Midbrain (tissue), 1 donor: ENCODE data around the gene ATP5F1C.
"Not testable (repeated sequence)": the region's sequence is repeated elsewhere in the genome, so short reads cannot be mapped to it uniquely, and the experiment has no call there.

Source experiments
- DNase-seq: peaks from one replicate; lab custom pipeline; 2025; lab: John Stamatoyannopoulos, UW

ATP5F1C gene

DNA sequence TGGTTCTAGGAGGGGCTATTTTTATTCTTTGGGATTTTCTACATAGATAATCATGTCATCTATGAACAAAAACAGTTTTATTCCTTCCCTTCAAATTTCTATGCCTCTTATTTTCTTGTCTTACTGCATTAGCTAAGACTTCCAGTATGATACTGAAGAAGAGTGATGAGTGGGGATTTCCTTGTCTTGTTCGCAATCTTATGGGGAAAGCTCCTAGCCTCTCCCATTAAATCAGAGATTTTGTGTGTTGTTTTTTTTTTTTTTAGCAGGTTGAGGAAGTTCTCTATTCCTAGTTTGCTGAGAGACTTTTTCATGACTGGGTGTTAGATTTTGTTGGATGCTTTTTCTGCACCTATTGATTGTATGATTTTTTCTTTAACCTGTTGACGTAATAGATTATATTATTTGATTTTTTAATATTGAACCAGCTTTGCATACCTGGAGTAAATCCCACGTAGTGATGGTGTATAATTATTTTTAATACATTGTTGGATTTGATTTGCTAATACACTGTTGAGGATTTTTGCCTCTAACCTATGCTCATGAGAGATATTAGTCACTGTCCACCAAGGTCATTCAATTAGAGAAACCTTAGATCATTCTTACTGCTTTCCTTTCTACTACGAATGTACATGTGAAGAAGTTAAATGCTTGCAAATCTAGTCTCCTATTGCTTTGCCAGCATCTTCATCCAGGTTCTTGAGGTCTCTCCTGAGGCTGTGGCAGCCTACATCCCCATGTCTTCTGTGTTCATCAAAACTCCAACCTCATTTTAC is 6.5 kb downstream of the ATP5F1C start:
- DNase-seq: no peak

DNA sequence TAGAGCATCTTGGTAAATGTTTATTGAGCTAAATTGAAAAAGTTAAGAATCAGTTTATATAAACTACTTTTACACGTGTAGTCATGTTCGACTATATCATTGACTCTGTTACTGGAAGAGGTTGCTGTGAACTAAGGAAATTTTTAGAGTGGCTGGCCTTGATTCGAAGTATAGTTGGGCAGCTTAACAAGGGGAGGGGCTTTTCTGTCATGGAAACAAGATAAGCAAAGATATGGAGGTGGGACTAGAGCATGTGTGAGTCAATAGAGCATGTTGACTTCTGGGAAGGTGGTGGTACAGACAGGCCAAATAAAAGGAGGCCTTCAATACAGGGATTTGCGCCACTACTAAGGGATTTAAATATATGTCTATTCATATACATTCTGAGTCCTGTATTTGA is 7.6 kb downstream of the ATP5F1C start:
- DNase-seq: no peak

DNA sequence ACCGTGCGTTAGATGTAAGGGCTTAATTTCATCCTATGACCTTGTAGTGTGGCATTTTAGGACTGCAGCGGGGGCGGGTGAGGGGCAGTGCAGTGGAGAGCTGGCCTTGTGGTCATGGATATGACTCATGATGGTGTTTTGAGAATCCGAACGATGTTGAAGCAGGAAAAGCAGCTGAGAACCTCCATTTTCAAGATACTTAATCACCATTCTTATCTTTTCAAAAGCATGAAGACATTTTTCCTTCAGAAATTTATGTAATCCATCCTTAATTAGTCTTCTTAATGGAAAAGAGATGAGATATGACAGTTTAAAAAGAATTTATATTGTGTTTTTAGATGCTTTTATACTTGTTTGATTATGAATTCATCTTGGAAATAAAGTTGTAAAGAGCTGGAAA is 9.6 kb downstream of the ATP5F1C start:
- no peak for DNase-seq

DNA sequence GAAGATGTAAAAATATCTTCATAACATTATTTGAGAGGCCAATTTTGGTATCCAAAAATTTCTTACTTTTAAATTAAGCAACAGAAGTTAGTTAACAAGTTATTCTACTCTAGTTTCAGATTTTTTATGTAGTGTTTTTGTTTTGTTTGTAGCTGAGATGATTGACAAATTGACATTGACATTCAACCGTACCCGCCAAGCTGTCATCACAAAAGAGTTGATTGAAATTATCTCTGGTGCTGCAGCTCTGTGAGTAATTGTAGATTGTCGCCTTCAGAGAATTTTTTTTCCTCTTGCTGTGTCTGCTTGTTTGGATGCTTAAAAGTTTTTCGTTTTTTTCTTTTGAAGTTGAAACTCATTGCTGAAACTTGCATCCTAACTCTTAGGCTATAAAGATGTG is 14.6 kb downstream of the ATP5F1C start:
- DNase-seq: no peak

DNA sequence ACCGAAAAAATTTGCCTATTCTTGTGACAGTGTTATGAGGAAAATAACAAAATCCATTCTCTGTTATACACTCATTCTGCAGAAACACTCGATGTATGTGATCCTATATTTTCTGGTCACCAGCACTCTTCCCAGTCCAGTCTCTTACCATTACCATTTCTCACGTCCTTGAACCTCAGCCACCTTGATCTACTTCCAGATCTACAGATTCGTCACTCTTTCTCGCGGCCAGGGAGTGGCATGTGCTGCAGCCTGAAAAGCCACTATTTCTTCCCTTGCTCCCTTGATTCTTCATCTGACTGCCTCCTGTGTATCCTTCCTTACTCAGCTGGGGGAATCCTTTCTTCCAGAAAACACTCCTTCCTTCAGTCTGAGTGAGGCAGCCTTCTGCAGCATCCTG is 16.2 kb downstream of the ATP5F1C start:
- no peak for DNase-seq

DNA sequence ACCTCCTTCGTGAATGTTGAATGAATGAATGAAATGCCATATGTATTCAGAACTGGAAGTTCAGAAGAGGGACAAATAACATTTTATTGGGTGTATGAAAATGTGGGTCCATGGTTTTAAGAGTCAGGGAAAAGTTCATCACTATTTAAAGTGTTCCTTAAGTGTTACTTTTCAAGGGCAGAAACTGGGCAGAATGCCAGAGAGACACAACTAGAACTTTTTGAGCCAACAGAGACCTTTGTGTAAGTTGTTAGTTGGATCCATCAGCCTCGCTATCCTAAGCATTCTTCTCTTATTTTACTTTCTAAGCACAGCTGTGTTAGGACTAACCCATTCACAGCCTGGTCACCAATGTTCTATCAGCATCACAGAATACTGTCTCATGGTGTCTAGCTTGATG is 16.8 kb downstream of the ATP5F1C start:
- DNase-seq: no peak

DNA sequence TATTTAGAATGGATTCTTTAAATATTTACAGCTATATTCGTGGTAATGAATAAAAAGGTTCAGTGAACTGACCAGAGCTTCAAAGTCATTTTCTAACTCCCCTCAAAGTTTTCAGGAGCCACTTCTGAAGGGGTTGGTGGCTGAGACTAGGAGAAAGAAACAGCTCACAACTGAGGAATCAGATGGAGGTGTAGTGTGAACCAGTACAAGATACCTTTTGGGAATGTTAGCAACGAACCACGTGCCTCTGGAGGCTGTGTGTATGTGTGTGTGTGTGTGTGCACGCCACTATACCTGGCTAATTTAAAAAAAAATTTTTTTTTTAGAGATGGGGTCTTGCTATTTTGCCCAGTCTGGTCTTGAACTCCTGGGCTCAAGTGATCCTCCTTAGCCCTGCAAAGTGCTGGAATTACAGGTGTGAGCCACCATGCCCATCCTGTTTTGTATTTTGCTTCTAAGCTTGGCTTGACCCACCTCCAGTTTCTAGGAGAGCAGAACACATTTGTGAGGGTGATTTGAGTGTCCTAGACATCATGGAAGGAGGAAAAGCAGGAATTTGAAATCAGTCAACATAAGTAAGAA is 20.8 kb downstream of the ATP5F1C start:
- DNase-seq: no peak

DNA sequence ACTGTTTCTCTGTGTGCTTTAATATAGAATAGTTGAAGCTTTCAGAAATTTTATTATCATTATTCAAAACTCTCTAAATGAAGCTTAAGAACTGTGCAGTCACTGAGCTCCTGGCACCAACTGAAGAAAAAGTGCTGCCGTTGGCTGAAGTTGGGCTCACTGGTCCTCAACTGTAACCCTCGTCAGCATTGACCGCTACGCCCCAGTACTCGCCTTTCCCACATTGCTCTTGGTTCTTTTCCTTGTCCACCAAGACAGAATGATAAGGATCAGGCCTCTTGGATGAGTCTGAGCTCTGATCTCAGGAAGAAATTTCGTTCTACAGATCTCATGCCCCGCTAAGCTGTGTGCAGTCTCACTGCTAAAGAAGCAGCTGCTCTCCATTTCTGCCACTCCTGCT is 22.5 kb downstream of the ATP5F1C start:
- DNase-seq: no peak

DNA sequence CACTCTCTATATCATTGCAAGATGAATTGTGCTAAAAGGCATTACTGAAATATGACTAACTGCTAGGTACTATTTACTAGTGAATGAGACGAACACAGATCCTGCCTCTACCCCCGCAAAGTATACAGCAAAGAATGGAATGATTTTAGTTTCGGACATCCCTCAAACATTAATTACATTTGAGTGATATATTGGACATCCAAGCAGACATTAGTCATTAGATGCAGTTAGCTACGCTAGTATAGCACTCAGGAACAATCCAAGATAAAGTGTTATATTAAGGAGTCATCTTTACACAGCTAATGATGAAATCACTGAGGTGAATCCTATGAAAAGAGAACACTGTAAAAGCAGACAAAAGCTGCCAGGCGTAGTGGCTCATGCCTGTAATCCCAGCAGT is 23.0 kb downstream of the ATP5F1C start:
- no peak for DNase-seq

DNA sequence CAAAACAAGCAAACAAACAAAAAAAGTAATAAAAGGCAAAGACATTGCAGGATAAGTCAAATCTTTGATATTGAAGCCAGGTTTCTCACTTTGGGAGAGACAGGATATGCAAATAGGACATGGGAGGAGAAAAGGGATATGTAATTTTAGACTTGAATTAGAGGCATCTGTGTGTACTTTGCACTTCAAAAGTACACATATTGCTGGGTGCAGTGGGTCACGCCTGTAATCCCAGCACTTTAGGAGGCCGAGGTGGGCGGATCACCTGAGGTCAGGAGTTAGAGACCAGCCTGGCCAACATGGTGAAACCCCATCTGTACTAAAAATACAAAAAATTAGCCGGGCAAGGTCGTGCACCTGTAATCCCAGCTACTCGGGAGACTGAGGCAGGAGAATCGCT is 23.8 kb downstream of the ATP5F1C start:
- not testable (repeated sequence) for DNase-seq

DNA sequence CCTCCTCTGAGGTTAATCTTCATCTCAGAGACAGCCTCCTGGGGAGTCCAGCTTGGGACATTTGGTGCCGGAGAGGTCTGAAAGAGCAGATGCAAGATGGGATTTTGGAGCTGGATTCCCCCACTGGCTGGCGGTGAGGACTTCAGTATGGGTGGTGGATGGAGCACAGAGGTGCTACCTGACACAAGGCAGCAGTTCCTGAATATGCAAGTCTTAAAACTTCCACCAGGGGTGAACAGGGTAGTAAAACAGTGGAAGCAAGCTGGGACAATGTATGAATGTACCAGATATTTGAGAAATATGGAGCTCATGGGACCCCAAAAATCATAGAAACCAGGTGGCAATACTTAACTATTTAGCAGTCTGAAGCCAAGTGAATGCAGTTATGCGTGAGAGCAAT is 25.5 kb downstream of the ATP5F1C start:
- DNase-seq: no peak

DNA sequence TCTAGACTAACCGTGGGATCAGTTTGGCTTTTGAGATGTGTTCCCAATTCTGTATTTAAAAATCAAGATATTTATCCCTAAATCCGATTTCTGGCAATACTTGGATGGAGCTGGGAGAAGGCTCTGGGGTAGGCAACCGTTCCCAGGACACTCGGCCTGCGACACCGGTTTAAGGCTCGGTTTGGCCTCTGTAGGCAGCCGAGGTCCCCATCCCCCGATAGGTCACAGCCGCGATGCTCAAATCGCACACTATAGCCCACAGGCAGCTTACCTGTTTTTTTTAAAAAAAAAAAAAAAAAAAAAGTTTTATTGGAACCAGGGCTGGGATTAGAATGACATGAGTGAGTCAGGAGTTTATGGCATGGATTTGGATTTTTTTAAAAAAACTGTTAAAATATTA is 29.6 kb downstream of the ATP5F1C start:
- no peak for DNase-seq

DNA sequence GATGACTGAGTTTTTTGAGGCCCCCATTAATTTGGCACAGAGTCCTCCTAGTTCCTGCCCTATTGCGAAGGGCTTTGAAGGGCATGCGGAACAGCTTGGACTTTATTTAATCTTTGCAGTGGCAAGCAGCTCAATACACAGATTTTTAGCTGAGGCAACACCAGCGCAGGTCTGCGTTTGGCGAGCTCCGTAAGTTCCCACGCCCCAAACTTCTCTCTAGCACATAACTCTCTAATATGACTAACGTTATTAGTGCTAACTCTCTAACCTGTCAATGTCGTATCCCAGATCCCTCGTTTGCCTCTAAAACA is 30.0 kb downstream of the ATP5F1C start:
- no peak for DNase-seq

DNA sequence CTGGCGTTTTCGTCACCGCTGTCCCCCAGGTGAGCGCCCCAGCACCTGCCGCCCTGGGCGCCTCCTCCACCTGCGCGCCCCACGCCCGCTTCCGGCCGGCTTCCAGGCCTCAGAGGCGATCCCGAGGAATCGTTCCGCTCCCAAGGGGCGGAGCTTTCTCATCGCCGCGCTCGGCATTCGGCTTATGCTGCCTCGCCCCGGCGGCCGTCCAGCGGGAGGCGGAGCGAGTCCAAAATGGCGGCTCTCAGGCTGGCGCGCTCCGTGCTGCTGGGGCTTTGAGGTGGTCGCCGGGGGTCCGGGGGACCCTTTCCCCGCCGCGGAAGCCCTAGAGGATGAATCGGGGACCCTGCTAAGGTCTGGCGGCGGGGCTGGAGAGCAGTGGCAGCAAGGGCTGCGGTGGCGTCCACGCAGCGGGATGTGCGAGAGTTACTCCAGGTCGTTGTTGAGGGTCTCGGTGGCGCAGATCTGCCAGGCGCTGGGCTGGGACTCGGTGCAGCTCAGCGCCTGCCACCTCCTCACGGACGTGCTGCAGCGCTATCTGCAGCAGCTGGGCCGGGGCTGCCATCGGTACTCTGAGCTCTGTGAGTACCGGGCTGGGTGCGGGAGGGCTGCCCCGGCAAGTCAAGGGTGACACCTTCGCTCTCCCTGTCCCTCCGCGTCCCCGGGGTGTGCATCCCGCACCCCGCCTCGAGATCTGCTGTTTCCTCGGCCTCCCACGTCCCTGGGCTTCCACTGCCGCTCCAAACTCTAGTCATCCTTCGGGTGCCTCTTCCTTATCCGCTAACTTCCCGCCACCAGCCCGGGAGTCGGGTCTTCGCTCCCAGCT is 30.5 kb downstream of the ATP5F1C start, which contains the start of gene TAF3:
Gene TAF3, plus strand, starts transcription at position 211 of the 826 bp plus-strand sequence. Its CDS starts 205 bp downstream, at position 416.
- DNase-seq: peak; percentile 94

DNA sequence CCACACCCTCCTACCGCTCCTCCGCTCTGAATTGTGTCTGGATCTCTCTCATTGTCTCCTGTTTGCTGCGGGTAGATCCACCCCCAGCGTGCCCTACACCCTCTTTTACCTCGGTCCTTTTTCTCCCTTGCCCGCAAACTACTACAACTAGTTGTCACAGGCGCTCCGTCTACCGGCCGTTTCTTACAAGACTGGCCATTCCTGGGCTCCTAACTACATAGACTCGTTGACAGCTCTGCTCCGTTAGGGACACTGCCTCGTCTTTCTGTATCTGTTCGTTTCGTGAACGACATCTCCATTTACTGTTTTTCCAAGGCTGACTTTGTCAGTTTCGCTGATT is 31.1 kb downstream of the ATP5F1C start:
- peak; percentile 53 for DNase-seq

DNA sequence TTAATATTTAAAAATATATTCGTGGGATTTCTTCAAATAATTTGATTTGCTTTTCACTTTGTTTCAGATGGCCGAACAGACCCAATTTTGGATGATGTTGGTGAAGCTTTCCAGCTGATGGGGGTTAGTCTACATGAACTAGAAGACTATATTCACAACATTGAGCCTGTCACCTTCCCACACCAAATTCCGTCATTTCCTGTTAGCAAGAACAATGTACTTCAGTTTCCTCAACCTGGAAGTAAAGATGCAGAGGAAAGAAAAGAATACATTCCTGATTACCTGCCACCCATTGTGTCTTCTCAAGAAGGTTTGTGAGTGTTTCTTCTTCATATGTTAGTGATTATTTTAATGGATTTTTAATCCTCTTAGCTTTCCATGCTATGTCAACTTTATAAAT is 36.3 kb downstream of the ATP5F1C start:
- no peak for DNase-seq

DNA sequence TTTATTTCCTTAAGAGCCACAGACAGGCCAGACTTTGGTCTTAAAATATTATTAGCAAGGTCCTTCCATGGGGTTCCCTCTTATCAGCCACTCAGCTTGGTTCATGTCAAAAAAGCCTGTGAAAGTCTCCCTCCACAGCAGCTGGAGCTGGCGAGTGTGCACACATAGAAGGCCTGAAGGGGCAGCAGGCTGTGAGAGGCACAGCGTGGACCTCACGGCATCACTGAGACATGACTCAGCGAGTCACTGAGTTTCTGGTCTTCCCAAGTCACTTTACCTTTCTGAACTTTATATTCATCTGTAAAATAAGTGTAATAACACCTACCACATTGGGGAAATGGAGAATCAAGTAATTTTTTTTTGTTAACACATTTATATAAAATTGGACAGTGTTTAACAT is 39.0 kb downstream of the ATP5F1C start:
- no peak for DNase-seq

DNA sequence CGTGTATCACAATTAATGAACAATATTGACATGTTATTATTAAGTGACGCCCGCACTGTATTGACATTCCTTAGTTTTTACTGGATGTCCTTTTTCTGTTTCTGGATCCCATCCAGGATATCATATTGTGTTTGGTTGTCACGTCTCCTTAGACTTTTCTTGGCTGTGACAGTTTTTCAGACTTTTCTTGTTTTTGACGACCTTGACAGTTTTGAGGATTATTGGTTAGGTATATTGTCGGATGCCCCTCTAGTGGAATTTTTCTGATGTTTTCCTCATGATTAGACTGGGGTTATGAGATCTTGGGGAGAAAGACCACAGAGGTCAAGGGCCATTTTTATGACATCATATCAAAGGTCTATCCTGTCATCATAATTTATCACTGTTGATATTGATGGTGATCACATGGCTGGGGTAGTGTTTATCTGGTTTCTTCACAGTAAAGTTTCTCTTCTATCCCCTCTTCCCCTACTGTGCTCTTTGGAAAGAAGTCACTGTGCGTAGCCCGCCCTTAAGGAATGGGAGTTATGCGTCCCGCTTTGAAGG is 41.4 kb downstream of the ATP5F1C start:
- no peak for DNase-seq

DNA sequence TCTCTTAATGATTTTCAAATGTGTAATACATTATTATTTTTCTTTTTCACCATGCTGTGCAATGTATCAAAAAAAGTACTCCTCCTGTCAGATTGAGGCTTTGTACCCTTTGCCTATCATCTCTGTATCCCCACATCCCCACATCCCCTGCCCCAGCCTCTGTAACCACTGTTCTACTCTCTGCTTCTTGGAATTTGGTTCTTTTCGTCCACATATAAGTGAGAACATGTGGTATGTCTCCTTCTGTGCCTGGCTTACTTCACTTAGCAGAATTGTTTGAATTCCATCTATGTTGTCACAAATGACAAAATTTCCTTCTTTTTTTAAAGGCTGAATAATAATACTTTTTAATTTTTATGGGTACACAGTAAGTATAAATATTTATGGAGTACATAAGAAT is 44.1 kb downstream of the ATP5F1C start:
- no peak for DNase-seq

DNA sequence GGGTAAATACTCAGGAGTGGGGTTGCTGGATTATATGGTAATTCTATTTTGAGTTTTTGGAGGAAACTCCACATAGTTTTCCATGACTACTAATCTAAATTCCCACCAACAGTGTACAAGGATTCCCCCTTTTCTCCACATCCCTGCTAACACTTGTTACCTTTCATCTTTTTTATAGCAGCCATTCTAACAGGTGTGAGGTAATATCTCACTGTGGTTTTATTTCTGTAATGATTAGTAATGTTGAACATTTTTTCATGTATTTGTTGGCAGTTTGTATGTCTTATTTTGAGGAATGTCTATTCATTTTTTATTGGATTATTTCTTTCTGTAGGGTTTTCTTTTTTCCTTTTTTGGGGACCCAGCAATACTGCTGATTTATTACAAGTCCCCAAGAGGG is 45.2 kb downstream of the ATP5F1C start:
- no peak for DNase-seq

DNA sequence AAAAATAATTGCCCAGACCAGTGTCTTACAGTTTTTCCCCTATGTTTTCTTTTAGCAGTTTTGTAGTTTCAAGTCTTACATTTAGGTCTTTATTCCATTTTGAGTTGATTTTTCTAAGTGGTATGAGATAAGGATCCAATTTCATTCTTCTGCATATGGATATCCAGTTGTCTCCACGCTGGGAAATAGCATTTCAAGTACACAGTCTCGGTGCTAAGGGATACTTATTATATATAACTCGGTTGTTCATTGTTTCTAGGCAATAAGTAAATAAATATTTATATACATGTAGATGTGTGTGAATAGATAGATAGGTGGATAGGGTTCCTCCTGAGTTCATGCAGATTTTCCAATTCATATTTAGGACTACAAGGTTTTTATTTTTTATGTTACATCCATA is 46.3 kb downstream of the ATP5F1C start:
- no peak for DNase-seq

DNA sequence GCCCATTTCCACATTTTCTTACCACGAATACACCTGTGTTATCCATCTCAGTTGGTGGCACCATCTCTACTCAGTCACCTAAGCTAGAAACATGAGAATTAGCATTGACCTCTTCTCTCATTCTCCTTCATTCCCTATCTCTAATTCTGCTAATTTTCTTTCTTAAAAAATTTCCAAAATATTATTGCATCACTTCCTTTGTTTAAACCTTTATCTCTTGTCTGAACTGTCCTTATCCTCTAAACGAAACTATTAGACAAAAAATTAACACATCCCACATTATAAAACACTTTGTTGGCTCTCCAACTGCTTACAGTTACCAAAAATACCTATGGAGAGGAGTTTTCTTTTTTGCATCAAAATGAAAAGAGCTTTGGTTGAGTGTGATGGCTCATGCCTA is 48.6 kb downstream of the ATP5F1C start:
- no peak for DNase-seq

DNA sequence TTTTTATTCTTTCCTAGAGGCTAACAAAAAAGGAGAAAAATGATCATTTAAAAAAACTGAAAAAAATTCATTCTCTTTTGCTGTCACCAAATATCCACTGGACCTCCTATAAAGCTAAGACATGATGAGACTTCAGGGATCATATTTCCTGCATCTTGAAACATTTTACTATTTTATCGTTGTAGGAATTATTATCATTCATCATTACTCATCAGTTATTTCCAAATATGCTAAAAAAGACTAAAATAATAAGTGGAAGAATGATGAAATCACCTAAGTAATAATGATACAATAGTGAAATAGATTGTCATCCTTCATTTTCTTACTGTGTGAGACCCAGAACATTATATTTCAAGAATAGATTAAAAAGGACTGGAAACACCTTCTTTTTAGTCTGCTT is 58.6 kb downstream of the ATP5F1C start:
- no peak for DNase-seq
